Mesenteric fat pad (tissue), 1 donor: ENCODE measurements around the gene NONO. TPM values are rescaled to one million over a fixed set of nuclear protein-coding genes. Genes with fewer than 3 reads are reported as not detected.

Source experiments
- total RNA-seq: library from RNA; stranded (reverse); fragmentation: NEBNext Ultra II Directional; extraction: Animal tissue kit (Norgen Biotek cat#: 25700); gene quantifications from one replicate; pipeline ENCODE4 v1.2.1, GENCODE V29; 2021
- donor health status: DM: yes; HTN: yes; CAD: no.

Gene NONO
- total RNA-seq, 1 donor from 2014 or later = 168 TPM

Other genes starting within 250 kb of the NONO start
- 53.6 TPM for gene SNX12, start 215.3 kb upstream of the NONO start, total RNA-seq
- gene FOXO4, start 187.8 kb upstream of the NONO start, total RNA-seq = 24.7 TPM
- 2.2 TPM for gene CXorf65, start 176.9 kb upstream of the NONO start, total RNA-seq
- gene IL2RG, start 172.1 kb upstream of the NONO start, total RNA-seq = 5.8 TPM
- 46.7 TPM for gene MED12, start 165.0 kb upstream of the NONO start, total RNA-seq
- 0.48 TPM for gene NLGN3, start 138.8 kb upstream of the NONO start, total RNA-seq
- gene GJB1, start 60.4 kb upstream of the NONO start, total RNA-seq = not detected
- gene ZMYM3, start 29.5 kb upstream of the NONO start, total RNA-seq = 11.8 TPM
- gene ITGB1BP2, start 18.1 kb downstream of the NONO start, total RNA-seq = 0.84 TPM
- gene TAF1, start 82.7 kb downstream of the NONO start, total RNA-seq = 36.9 TPM
- gene OGT, start 249.5 kb downstream of the NONO start, total RNA-seq = 99.4 TPM